Tibial nerve (tissue), 4 donors: ENCODE data around the gene PLA2G10.

Experiments
- EP300 ChIP-seq, 2 donors: sonication (generic); formaldehyde crosslinking; IDR thresholded peaks; one replicate each; pipeline ENCODE4 v1.6.1; 2017; ENCODE audit warnings: antibody characterized with exemption in 2 of 2, mild to moderate bottlenecking in 1 of 2
- TF ChIP-seq, protein P1 (sequence below), 5 experiments: fragments of 200-600 bp in 3 of 5; fragments of 450-650 bp in 2 of 5; sonication (generic) in 3 of 5; IDR thresholded peaks; one replicate each; pipeline ENCODE4 v1.5.1; 2016 to 2019; ENCODE audit warnings: antibody characterized with exemption in 5 of 5, mild to moderate bottlenecking in 3 of 5, moderate library complexity in 2 of 5

DNA sequence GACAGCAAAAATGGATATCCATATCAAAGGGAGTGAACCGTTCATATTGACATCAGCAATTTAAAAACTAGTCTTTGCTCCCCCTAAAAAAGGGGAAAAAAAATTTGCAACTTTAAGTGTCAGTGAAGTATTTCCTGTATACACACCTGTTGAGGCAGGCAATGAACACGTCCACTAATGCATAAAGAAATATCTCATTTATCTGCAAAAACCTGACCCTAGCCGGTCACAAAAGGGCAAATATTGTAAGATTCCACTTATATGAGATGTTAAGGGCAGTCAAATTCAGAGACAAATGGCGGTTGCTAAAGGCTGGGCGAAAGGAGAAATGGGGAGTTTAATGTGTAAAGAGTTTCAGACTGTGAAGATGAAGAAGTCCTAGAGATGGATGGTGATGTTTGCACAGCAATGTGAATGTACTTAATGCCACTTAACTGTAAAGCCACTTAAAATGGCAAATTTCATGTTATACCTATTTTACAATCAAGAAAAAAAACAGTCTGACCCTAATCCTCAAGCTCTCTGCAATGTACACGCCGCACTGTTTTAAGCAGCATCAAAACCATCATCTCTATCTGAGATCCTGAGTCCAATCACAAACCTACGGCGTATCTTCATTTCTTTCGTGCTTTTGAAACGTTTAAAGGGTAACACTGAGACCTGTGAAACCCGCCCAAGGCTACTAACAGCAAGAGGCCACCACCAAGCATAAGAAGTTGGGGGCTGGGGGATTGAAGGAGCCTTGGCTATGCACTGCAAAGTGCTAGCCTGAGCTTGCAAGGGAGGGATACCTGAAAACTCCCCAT, 65.1 kb downstream of the PLA2G10 start:
- TF ChIP-seq, protein P1, sequence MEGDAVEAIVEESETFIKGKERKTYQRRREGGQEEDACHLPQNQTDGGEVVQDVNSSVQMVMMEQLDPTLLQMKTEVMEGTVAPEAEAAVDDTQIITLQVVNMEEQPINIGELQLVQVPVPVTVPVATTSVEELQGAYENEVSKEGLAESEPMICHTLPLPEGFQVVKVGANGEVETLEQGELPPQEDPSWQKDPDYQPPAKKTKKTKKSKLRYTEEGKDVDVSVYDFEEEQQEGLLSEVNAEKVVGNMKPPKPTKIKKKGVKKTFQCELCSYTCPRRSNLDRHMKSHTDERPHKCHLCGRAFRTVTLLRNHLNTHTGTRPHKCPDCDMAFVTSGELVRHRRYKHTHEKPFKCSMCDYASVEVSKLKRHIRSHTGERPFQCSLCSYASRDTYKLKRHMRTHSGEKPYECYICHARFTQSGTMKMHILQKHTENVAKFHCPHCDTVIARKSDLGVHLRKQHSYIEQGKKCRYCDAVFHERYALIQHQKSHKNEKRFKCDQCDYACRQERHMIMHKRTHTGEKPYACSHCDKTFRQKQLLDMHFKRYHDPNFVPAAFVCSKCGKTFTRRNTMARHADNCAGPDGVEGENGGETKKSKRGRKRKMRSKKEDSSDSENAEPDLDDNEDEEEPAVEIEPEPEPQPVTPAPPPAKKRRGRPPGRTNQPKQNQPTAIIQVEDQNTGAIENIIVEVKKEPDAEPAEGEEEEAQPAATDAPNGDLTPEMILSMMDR (IDR thresholded peaks at IDR 0.05), result no peak
- no peak for TF ChIP-seq EP300 (IDR thresholded peaks at IDR 0.05)
